Neural cell (in vitro differentiated cells): ENCODE measurements around the gene GPR89A.

ENCODE experiments used
- CTCF ChIP-seq: fragments of 450-650 bp; IDR thresholded peaks from 2 replicates; pipeline ENCODE4 v1.5.1; 2014; ENCODE audit warnings: antibody characterized with exemption, mild to moderate bottlenecking, moderate library complexity; ENCODE audit not compliant: poor library complexity, severe bottlenecking
- EP300 ChIP-seq: fragments of 450-650 bp; conservative IDR thresholded peaks from 2 replicates; pipeline ENCODE4 v1.6.1; 2014; ENCODE audit warnings: antibody characterized with exemption, mild to moderate bottlenecking, moderate library complexity; ENCODE audit not compliant: poor library complexity, severe bottlenecking
- EZH2 ChIP-seq: fragments of 200-600, 300-800 bp; shearing (Covaris generic), sonication (generic); IDR thresholded peaks from 2 replicates; pipeline ENCODE4 v1.6.1; 2014; ENCODE audit warnings: antibody characterized with exemption, low read length, borderline replicate concordance, mild to moderate bottlenecking; ENCODE audit not compliant: insufficient read depth, poor library complexity, severe bottlenecking

GRCh38 chr1:145690587-145691558 lies 83.1 kb downstream of the GPR89A start:
- TF ChIP-seq CTCF (no peak), EZH2 (no peak), EP300 (no peak)
